Stimulated activated naive CD4-positive, alpha-beta T cell treated with Interleukin-2 at 50 U/mL for 16 hours (primary cell): ENCODE data around the gene PLPPR3.
"Not testable (repeated sequence)": the region's sequence is repeated elsewhere in the genome, so short reads cannot be mapped to it uniquely, and the experiment has no call there.

Experiments used
- DNase-seq: peaks from one replicate; lab custom pipeline; 2025; lab: John Stamatoyannopoulos, UW

The PLPPR3 gene

DNA sequence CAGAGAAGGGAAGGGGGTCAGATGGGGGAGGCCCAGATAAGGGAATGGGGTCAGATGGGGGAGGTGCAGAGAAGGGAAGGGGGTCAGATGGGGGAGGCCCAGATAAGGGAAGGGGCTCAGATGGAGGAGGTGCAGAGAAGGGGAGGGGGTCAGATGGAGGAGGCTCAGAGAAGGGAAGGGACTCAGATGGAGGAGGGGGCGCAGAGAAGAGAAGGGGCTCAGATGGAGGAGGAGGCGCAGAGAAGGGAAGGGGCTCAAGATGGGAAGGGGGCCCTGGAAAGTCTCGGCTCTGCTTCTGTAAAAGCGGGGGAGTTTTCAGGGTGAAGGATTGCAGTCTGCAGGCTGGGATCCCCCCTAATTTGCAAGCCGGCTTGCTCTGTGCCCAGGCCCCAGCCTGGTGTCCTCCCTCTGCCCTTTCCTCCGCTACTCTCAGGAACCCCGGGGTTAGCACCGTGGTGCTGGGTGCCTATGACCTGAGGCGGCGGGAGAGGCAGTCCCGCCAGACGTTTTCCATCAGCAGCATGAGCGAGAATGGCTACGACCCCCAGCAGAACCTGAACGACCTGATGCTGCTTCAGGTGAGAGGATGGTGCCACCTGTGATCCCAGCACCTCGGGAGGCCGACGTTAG, 7.5 kb upstream of the PLPPR3 start:
- DNase-seq = no peak

DNA sequence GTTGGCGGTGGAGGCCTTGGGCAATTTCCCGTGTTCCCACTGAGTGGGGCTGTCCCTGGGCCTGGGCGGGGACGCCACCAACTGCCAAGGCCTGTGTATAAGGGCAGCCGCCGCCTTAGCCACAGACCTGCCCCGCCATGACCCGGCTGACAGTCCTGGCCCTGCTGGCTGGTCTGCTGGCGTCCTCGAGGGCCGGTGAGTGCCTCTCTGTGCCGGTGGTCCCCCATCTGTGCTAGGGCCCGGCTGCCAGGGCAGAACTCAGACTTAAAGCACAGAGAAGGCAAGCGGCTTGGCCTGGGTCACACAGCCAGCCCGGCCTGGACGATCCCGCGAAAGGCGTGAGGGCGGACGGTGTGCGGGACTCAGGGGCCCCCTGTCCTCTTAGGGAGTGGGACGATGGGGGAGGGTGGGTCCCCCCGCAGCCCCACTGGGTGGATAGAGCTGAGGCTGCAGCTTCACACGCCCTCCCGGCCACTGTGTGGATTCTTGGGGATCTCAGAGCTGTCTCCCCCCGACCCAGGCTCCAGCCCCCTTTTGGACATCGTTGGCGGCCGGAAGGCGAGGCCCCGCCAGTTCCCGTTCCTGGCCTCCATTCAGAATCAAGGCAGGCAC, 6.1 kb upstream of the PLPPR3 start, which contains the start of gene AZU1:
Gene AZU1, plus strand, starts transcription at position 128 of the 612 bp plus-strand sequence. Its CDS starts 10 bp downstream, at position 138.
- DNase-seq = no peak

DNA sequence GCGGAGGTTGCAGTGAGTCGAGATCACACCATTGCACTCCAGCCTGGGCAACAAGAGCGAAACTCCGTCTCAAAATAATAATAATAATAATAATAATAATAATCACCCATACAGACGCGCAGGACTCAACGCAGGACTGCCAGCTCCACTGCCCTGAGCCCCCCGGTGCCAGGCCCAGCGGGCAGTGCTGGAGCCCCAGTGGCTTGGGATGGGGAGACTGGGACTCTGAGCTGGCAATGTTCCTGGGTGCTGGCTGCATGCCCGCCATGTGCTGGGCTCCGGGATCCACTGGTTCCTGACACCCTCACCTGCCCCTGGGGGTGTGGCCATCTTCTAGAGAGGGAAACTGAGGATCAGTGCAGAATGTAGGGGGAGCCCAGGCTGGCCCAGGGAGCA, 5.6 kb upstream of the PLPPR3 start:
- DNase-seq = no peak

- DNase-seq = no peak
Measured at GRCh38 chr19:825897-826644, 4.3 kb upstream of the PLPPR3 start.

DNA sequence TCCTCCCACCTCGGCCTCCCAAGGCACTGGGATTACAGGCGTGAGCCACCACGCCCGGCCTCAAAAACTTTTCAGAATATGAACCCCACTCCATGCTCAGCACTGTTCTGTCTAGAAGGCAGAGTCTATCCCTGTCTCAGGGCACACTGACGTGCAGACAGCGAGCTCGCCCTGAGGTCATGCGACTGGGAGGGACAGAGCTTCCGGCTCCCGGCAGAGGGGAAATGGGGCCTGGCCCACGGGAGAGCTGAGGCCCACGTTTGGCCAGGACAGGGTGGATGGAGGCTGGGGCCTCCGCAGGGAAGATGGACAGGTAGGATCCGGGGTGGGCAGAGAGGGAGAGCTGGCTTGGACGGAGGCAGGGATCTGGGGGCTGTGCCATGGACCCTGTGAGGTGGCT, 3.1 kb upstream of the PLPPR3 start:
- DNase-seq = no peak

- no peak for DNase-seq
Measured at GRCh38 chr19:823565-824121, 1.9 kb upstream of the PLPPR3 start.

DNA sequence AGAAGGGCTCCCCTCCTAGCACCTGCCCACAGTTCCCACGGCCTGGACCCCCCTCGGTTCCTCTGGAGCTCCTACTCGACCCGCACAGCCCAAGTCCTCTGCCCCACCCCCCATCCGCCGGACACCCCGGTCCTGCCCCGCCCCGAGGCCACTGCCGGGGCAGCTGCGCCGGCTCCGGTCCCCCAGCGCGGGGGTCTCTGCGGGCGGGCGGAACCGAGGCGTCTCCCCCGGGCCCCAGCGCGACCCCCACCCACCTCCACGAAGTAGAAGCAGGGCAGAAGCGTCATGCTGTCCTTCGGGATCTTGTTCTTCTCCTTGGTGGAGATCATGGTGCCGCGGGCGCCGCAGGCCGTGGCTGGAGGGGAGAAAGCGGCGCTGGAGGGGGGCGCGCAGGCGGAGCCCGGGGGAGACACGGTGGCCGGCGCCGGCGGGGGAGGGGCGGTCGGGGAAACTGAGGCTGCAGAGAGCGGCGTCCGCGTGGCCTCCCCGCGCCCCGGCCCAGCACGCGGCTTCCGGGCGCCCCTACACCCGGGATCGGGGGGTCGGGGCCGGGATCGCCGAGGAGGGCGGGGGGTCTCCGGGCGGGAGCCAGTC, 427 bp downstream of the PLPPR3 start:
- DNase-seq = no peak

DNA sequence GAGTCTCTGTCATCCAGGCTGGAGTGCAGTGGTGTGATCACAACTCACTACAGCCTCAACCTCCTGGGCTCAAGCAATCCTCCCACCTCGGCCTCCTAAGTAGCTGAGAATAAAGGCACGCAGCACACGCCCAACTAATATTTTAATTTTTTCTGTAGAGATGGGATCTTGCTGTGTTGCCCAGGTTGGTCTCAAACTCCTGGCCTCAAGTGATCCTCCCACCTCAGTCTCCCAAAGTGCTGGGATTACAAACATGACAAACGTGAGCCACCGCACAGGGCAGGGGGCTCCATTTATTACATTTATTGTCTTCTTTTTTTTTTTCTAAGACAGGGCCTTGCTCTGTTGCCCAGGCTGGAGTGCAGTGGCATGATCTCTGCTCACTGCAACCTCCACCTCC, 1.5 kb downstream of the PLPPR3 start:
- not testable (repeated sequence) for DNase-seq

- DNase-seq = no peak
Measured at GRCh38 chr19:816500-816857, 5.3 kb downstream of the PLPPR3 start.

DNA sequence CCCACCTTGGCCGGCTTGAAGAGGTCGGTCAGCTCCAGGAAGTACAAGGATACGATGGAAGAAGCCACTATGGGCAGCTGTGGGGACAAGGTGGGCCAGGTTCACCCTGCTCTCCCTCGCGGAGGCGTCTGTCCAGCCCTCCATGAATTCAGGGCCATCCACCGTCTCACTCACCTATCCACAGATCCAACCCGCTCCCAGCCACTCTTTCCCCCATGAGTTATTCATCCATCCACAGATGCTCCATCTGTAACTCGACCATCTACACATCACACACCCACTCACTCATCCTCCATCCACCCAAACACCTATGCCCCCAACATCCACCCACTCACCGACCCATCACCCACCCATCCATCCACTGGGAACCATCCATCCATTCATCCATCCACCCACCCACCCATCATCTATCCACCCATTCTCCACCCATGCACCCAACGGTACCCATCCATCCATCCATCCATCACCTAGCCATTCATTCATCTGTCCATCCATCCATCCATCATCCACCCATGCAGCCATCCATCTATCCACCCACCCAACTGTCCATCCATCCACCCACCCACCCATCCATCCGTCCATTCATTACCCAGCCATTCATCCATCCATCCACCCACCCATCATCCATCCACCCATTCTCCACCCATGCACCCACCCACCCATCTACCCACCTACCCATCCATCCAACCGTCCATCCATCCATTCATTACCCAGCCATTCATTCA, 5.8 kb downstream of the PLPPR3 start:
- DNase-seq = no peak

GRCh38 chr19:815079-815774, 6.5 kb downstream of the PLPPR3 start:
- no peak for DNase-seq

DNA sequence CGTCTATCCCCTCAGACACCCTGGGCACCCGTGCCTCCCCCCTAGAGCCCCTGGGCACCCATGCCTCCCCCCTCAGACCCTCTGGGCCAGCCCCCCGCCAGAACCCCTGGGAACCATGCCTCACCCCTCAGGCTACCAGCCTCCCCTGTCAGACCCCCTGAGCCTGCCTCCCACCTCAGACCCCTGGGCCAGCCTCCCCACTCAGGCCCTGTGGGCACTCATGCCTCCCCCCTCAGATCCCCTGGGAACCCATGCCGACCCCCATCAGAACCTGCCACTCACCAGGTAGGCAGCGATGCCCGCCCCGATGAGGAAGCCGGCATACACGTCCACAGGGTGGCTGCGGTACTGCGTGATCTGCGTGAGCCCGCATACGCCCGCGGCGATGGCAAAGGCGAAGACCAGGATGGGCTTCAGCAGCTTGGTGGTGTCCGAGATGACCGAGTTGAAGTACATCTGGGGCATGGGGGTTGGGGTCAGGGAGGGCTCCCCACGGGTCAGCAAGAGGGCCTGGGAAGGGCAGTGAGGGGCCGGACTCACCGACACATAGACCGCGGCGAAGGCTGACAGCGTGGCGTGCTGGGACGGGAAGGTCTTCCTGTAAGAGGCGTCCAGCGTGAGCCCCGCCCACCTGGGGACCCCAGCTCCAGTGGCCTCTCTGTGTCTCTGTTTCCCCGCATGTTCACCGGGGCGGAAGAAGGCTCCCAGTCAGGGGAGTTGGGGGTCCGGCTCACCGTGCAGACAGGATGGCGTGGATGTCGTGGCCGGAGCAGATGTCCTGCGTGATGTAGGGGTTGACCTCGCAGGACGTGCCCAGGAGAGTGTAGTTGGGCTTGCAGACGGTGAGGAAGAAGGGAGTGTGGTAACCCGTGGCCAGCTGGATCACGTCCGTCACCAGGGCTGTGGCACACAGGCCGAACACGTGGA, 7.3 kb downstream of the PLPPR3 start:
- no peak for DNase-seq

- no peak for DNase-seq
Measured at GRCh38 chr19:813219-814151, 8.3 kb downstream of the PLPPR3 start.

DNA sequence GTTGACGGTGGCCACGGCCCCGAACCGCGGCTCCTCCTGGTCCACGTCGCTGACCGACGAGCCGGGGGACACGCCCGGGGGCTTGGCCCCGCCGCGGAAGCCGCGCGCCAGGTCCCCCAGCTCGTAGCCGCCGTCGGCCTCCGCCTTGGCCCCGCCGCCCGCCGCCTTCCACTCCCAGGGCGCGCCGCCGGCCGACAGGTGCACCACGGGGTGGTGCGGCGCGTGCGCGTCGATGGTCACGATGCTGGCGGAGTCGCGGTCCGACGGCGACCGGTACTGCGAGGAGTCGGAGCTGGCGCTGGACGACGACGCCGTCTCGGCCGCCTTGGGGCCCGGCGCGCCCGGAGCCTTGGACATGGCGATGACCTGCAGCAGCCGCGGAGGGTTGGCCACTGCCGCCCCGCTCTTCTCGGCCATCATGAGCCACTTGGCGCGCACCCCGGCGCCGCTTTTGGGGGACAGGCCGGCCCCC, 9.0 kb downstream of the PLPPR3 start:
- no peak for DNase-seq

- DNase-seq = no peak
Measured at GRCh38 chr19:812049-812746, 9.6 kb downstream of the PLPPR3 start.

GRCh38 chr19:811506-812048, 10.2 kb downstream of the PLPPR3 start:
- no peak for DNase-seq

DNA sequence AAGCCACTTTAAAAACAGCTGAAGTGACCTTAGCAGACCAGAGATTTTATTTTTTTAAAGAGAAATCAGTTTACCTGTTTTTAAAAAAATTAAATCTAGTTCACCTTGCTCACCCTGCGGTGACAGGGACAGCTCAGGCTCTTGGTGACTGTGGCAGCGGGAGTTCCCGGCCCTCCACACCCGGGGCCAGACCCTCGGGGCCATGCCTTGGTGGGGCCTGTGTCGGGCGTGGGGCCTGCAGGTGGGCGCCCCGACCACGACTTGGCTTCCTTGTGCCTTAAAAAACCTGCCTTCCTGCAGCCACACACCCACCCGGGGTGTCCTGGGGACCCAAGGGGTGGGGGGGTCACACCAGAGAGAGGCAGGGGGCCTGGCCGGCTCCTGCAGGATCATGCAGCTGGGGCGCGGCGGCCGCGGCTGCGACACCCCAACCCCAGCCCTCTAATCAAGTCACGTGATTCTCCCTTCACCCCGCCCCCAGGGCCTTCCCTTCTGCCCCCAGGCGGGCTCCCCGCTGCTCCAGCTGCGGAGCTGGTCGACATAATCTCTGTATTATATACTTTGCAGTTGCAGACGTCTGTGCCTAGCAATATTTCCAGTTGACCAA, 10.8 kb downstream of the PLPPR3 start:
- DNase-seq = no peak
